GM23338 (cell line): Measurements from ENCODE around the gene ANKRD2. TPM values are rescaled to one million over a fixed set of nuclear protein-coding genes. Genes with fewer than 3 reads are reported as not detected.

Experiments
- ATAC-seq: fragments of 200-7000 bp; cut with Tn5 transposase; 3 replicates; pipeline ENCODE4 v1.9.1; 2020
- DNase-seq: peaks from one replicate; pipeline ENCODE4 v3.0.0-alpha.2; 2015; ENCODE audit warnings: low spot score
- H2AFZ ChIP-seq: fragments of 200-600 bp; sonication (generic); 2 replicates; pipeline ENCODE4 v1.8.0; 2016; ENCODE audit warnings: antibody characterized with exemption, mild to moderate bottlenecking, moderate library complexity
- H3F3A ChIP-seq: fragments of 200-600 bp; sonication (generic); replicated peaks from 2 replicates; pipeline ENCODE4 v1.8.0; 2017; ENCODE audit warnings: antibody characterized with exemption, mixed run types, low read depth
- H3K27ac ChIP-seq: fragments of 200-600 bp; sonication (generic); 2 replicates; pipeline ENCODE4 v1.6.1; 2016; ENCODE audit warnings: low read depth
- H3K27me3 ChIP-seq: fragments of 200-600 bp; sonication (generic); 2 replicates; pipeline ENCODE4 v1.8.0; 2016; ENCODE audit warnings: mild to moderate bottlenecking, mixed run types, moderate library complexity; ENCODE audit not compliant: insufficient read depth
- H3K36me3 ChIP-seq: fragments of 200-600 bp; sonication (generic); 2 replicates; pipeline ENCODE4 v1.8.0; 2016; ENCODE audit warnings: mild to moderate bottlenecking; ENCODE audit not compliant: insufficient read depth
- H3K4me1 ChIP-seq: fragments of 200-600 bp; sonication (generic); 2 replicates; pipeline ENCODE4 v1.8.0; 2016; ENCODE audit warnings: mild to moderate bottlenecking, moderate library complexity; ENCODE audit not compliant: insufficient read depth
- H3K4me2 ChIP-seq: fragments of 200-600 bp; sonication (generic); 2 replicates; pipeline ENCODE4 v1.7.1; 2017; ENCODE audit warnings: mixed run types
- H3K4me3 ChIP-seq: fragments of 200-600 bp; sonication (generic); 2 replicates; pipeline ENCODE4 v1.6.1; 2016; ENCODE audit warnings: mixed run types
- H3K79me2 ChIP-seq: fragments of 200-600 bp; sonication (generic); replicated peaks from 2 replicates; pipeline ENCODE4 v1.8.0; 2017; ENCODE audit warnings: mild to moderate bottlenecking; ENCODE audit not compliant: insufficient read depth
- H3K9me2 ChIP-seq: fragments of 200-600 bp; sonication (generic); 2 replicates; pipeline ENCODE4 v1.8.0; 2017; ENCODE audit not compliant: insufficient read depth
- H4K20me1 ChIP-seq: fragments of 200-600 bp; sonication (generic); replicated peaks from 2 replicates; pipeline ENCODE4 v1.8.0; 2017; ENCODE audit warnings: mild to moderate bottlenecking; ENCODE audit not compliant: insufficient read depth
- H3K27ac Mint-ChIP-seq: 2 replicates; pipeline ENCODE4 v1.8.0; 2020; ENCODE audit warnings: inconsistent platforms, mild to moderate bottlenecking, moderate library complexity, mixed read lengths
- H3K27me3 Mint-ChIP-seq: 3 replicates; pipeline ENCODE4 v1.8.0; 2022; ENCODE audit warnings: low read depth, mild to moderate bottlenecking, moderate library complexity, mixed read lengths, inconsistent platforms; ENCODE audit not compliant: insufficient read depth, poor library complexity
- H3K36me3 Mint-ChIP-seq: 3 replicates; pipeline ENCODE4 v1.8.0; 2021; ENCODE audit warnings: low read depth, mild to moderate bottlenecking, inconsistent platforms, moderate library complexity, mixed read lengths
- H3K4me1 Mint-ChIP-seq: 3 replicates; pipeline ENCODE4 v1.8.0; 2020; ENCODE audit warnings: mild to moderate bottlenecking, inconsistent platforms, mixed read lengths
- H3K4me3 Mint-ChIP-seq: 3 replicates; pipeline ENCODE4 v1.8.0; 2021; ENCODE audit warnings: moderate library complexity, mild to moderate bottlenecking, inconsistent platforms, mixed read lengths
- H3K9me3 Mint-ChIP-seq: 3 replicates; pipeline ENCODE4 v1.8.0; 2020; ENCODE audit warnings: moderate library complexity, mild to moderate bottlenecking, inconsistent platforms, mixed read lengths
- CREB1 ChIP-seq: fragments of 250-450 bp; sonication (Bioruptor Pico); IDR thresholded peaks from 2 replicates; pipeline ENCODE4 v1.5.0; 2020; ENCODE audit warnings: low read depth, mild to moderate bottlenecking, moderate library complexity
- EZH2 ChIP-seq: fragments of 200-600 bp; sonication (generic); IDR thresholded peaks from one replicate; pipeline ENCODE4 v1.8.0; 2017; ENCODE audit warnings: antibody characterized with exemption, mild to moderate bottlenecking, low read depth; ENCODE audit not compliant: unreplicated experiment
- STAT1 ChIP-seq: IDR thresholded peaks from one replicate; pipeline ENCODE4 v1.6.1; 2016; ENCODE audit warnings: antibody characterized with exemption; ENCODE audit not compliant: unreplicated experiment
- ZNF114 ChIP-seq: fragments of 250-450 bp; sonication (Bioruptor Pico); IDR thresholded peaks from 2 replicates; pipeline ENCODE4 v1.5.0; 2020; ENCODE audit warnings: mild to moderate bottlenecking, moderate library complexity
- ZNF331 ChIP-seq: fragments of 250-450 bp; sonication (Bioruptor Pico); IDR thresholded peaks from 2 replicates; pipeline ENCODE4 v1.5.0; 2020; ENCODE audit warnings: low read depth, mild to moderate bottlenecking, moderate library complexity
- polyA plus RNA-seq: library from polyadenylated mRNA; unstranded; fragments of >200 nt; fragmentation: Nextera tagmentation; extraction: Ambion mirVana; gene quantifications from 2 replicates; pipeline ENCODE4 v1.2.1, GENCODE V29; 2016
- total RNA-seq: library from RNA; depleted of rRNA; stranded (reverse); fragments of >200 nt; shearing (Covaris generic); gene quantifications from 2 replicates; pipeline ENCODE4 v1.2.3, GENCODE V29; 2014
- TF ChIP-seq, protein P1 (sequence below): IDR thresholded peaks from one replicate; pipeline ENCODE4 v1.6.1; 2018; ENCODE audit warnings: antibody characterized with exemption; ENCODE audit not compliant: unreplicated experiment
- TF ChIP-seq, protein P2 (sequence below), 2 experiments: fragments of 200-600 bp in 1 of 2; sonication (generic) in 1 of 2; conservative IDR thresholded peaks; 2 replicates each; pipeline versions ENCODE4 v1.5.1 to v1.6.1; 2016 to 2017; ENCODE audit warnings: antibody characterized with exemption in 2 of 2, low read depth in 2 of 2, mild to moderate bottlenecking in 2 of 2, moderate library complexity in 1 of 2
- TF ChIP-seq, protein P3 (sequence below): IDR thresholded peaks from 2 replicates; pipeline ENCODE4 v1.6.1; 2016; ENCODE audit warnings: antibody characterized with exemption
- TF ChIP-seq, protein P4 (sequence below): fragments of 250-450 bp; sonication (Bioruptor Pico); IDR thresholded peaks from 2 replicates; pipeline ENCODE4 v1.5.0; 2020; ENCODE audit warnings: mild to moderate bottlenecking, moderate library complexity

Gene ANKRD2
- total and polyA plus RNA-seq, 2 experiments from 2014 or later = not detected

- ATAC-seq = peak; percentile 71
These were observed 39.5 kb upstream of the ANKRD2 start for GRCh38 chr10:97532935-97533671.

More at GRCh38 chr10:97532935-97533671, 39.5 kb upstream of the ANKRD2 start:
- Mint-ChIP-seq H3K9me3 (peaks cover 12% of the 10 kb centered on the region), H3K4me1 (peaks cover 10% of the 10 kb centered on the region), H3K4me3 (no peak overlapping the region), H3K36me3 (peaks cover 9% of the 10 kb centered on the region), H3K27ac (peak overlapping the region; percentile 90; the same call in 1 of the 2 replicates), H3K27me3 (peaks cover 5% of the 10 kb centered on the region)
- H3K79me2 ChIP-seq = no peaks in the 10 kb centered on the region
- no peak overlapping the region for H3K27ac ChIP-seq
- no peak overlapping the region for H3K4me2 ChIP-seq
- peaks cover 2% of the 10 kb centered on the region; the same call in 1 of the 2 replicates for H4K20me1 ChIP-seq
- 0 out of 2 replicates have a peak, but pooled peaks cover 3% of the 10 kb centered on the region for H3F3A ChIP-seq
- H3K27me3 ChIP-seq = no peaks in the 10 kb centered on the region
- no peaks in the 10 kb centered on the region for H3K9me2 ChIP-seq
- H3K4me3 ChIP-seq = no peak overlapping the region
- no peak overlapping the region for H2AFZ ChIP-seq
- H3K4me1 ChIP-seq = no peaks in the 10 kb centered on the region
- TF ChIP-seq ZNF114 (no peak), ZNF331 (CRISPR knock-in tag) (no peak), EZH2 (no peak), CREB1 (CRISPR knock-in tag) (no peak), STAT1 (no peak)
- TF ChIP-seq, protein P1, sequence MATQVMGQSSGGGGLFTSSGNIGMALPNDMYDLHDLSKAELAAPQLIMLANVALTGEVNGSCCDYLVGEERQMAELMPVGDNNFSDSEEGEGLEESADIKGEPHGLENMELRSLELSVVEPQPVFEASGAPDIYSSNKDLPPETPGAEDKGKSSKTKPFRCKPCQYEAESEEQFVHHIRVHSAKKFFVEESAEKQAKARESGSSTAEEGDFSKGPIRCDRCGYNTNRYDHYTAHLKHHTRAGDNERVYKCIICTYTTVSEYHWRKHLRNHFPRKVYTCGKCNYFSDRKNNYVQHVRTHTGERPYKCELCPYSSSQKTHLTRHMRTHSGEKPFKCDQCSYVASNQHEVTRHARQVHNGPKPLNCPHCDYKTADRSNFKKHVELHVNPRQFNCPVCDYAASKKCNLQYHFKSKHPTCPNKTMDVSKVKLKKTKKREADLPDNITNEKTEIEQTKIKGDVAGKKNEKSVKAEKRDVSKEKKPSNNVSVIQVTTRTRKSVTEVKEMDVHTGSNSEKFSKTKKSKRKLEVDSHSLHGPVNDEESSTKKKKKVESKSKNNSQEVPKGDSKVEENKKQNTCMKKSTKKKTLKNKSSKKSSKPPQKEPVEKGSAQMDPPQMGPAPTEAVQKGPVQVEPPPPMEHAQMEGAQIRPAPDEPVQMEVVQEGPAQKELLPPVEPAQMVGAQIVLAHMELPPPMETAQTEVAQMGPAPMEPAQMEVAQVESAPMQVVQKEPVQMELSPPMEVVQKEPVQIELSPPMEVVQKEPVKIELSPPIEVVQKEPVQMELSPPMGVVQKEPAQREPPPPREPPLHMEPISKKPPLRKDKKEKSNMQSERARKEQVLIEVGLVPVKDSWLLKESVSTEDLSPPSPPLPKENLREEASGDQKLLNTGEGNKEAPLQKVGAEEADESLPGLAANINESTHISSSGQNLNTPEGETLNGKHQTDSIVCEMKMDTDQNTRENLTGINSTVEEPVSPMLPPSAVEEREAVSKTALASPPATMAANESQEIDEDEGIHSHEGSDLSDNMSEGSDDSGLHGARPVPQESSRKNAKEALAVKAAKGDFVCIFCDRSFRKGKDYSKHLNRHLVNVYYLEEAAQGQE = no peak
- TF ChIP-seq, protein P2, sequence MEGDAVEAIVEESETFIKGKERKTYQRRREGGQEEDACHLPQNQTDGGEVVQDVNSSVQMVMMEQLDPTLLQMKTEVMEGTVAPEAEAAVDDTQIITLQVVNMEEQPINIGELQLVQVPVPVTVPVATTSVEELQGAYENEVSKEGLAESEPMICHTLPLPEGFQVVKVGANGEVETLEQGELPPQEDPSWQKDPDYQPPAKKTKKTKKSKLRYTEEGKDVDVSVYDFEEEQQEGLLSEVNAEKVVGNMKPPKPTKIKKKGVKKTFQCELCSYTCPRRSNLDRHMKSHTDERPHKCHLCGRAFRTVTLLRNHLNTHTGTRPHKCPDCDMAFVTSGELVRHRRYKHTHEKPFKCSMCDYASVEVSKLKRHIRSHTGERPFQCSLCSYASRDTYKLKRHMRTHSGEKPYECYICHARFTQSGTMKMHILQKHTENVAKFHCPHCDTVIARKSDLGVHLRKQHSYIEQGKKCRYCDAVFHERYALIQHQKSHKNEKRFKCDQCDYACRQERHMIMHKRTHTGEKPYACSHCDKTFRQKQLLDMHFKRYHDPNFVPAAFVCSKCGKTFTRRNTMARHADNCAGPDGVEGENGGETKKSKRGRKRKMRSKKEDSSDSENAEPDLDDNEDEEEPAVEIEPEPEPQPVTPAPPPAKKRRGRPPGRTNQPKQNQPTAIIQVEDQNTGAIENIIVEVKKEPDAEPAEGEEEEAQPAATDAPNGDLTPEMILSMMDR (conservative IDR thresholded peaks at IDR 0.05; ENCODE audit: low read depth in 2 of 2) = no peak
- TF ChIP-seq, protein P3, sequence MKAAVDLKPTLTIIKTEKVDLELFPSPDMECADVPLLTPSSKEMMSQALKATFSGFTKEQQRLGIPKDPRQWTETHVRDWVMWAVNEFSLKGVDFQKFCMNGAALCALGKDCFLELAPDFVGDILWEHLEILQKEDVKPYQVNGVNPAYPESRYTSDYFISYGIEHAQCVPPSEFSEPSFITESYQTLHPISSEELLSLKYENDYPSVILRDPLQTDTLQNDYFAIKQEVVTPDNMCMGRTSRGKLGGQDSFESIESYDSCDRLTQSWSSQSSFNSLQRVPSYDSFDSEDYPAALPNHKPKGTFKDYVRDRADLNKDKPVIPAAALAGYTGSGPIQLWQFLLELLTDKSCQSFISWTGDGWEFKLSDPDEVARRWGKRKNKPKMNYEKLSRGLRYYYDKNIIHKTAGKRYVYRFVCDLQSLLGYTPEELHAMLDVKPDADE = no peak
- TF ChIP-seq, protein P4, sequence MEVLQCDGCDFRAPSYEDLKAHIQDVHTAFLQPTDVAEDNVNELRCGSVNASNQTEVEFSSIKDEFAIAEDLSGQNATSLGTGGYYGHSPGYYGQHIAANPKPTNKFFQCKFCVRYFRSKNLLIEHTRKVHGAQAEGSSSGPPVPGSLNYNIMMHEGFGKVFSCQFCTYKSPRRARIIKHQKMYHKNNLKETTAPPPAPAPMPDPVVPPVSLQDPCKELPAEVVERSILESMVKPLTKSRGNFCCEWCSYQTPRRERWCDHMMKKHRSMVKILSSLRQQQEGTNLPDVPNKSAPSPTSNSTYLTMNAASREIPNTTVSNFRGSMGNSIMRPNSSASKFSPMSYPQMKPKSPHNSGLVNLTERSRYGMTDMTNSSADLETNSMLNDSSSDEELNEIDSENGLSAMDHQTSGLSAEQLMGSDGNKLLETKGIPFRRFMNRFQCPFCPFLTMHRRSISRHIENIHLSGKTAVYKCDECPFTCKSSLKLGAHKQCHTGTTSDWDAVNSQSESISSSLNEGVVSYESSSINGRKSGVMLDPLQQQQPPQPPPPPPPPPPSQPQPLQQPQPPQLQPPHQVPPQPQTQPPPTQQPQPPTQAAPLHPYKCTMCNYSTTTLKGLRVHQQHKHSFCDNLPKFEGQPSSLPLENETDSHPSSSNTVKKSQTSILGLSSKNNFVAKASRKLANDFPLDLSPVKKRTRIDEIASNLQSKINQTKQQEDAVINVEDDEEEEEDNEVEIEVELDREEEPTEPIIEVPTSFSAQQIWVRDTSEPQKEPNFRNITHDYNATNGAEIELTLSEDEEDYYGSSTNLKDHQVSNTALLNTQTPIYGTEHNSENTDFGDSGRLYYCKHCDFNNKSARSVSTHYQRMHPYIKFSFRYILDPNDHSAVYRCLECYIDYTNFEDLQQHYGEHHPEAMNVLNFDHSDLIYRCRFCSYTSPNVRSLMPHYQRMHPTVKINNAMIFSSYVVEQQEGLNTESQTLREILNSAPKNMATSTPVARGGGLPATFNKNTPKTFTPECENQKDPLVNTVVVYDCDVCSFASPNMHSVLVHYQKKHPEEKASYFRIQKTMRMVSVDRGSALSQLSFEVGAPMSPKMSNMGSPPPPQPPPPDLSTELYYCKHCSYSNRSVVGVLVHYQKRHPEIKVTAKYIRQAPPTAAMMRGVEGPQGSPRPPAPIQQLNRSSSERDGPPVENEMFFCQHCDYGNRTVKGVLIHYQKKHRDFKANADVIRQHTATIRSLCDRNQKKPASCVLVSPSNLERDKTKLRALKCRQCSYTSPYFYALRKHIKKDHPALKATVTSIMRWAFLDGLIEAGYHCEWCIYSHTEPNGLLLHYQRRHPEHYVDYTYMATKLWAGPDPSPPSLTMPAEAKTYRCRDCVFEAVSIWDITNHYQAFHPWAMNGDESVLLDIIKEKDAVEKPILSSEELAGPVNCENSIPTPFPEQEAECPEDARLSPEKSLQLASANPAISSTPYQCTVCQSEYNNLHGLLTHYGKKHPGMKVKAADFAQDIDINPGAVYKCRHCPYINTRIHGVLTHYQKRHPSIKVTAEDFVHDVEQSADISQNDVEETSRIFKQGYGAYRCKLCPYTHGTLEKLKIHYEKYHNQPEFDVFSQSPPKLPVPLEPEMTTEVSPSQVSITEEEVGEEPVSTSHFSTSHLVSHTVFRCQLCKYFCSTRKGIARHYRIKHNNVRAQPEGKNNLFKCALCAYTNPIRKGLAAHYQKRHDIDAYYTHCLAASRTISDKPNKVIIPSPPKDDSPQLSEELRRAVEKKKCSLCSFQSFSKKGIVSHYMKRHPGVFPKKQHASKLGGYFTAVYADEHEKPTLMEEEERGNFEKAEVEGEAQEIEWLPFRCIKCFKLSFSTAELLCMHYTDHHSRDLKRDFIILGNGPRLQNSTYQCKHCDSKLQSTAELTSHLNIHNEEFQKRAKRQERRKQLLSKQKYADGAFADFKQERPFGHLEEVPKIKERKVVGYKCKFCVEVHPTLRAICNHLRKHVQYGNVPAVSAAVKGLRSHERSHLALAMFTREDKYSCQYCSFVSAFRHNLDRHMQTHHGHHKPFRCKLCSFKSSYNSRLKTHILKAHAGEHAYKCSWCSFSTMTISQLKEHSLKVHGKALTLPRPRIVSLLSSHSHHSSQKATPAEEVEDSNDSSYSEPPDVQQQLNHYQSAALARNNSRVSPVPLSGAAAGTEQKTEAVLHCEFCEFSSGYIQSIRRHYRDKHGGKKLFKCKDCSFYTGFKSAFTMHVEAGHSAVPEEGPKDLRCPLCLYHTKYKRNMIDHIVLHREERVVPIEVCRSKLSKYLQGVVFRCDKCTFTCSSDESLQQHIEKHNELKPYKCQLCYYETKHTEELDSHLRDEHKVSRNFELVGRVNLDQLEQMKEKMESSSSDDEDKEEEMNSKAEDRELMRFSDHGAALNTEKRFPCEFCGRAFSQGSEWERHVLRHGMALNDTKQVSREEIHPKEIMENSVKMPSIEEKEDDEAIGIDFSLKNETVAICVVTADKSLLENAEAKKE = no peak
- DNase-seq = peak; percentile 60
- H3K36me3 ChIP-seq = no peaks in the 10 kb centered on the region
